ENCODE results near the gene SSBP4. TPM values are rescaled to one million over a fixed set of nuclear protein-coding genes. Genes with fewer than 3 reads are reported as not detected.

The SSBP4 gene
- total and polyA plus RNA-seq, 9 of the 15 experiments (the other 6 are each of a cell fraction or from before 2014, with no cell fraction given) = 1.1 to 189 (median 39.0) TPM

DNA sequence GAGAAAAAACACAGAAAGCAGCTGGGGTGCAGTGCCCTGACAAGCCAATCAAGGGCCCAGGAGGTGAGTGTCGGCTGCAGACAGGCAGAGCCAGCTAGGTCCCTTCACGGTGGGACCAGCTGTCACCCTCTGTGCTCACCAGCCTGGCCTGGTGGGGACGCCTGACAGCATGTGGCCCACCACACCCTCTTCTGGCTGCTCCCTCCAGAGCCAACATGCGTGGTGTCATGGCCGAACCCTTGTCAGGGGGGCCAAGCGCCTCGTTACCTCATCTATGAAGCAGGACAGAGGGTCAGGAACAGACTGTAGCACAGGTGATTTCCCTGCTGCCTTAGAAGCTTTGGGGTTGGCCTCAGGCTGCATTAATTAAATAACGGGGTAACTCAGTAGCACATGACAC, 58.8 kb downstream of the SSBP4 start (continued):
- TF ChIP-seq, protein P1, sequence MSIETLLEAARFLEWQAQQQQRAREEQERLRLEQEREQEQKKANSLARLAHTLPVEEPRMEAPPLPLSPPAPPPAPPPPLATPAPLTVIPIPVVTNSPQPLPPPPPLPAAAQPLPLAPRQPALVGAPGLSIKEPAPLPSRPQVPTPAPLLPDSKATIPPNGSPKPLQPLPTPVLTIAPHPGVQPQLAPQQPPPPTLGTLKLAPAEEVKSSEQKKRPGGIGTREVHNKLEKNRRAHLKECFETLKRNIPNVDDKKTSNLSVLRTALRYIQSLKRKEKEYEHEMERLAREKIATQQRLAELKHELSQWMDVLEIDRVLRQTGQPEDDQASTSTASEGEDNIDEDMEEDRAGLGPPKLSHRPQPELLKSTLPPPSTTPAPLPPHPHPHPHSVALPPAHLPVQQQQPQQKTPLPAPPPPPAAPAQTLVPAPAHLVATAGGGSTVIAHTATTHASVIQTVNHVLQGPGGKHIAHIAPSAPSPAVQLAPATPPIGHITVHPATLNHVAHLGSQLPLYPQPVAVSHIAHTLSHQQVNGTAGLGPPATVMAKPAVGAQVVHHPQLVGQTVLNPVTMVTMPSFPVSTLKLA (conservative IDR thresholded peaks at IDR 0.05) = no peak
- TF ChIP-seq GABPB1 (CRISPR knock-in tag; IDR thresholded peaks at IDR 0.05) = no peak
- TF ChIP-seq ZNF512 (tag; IDR thresholded peaks at IDR 0.05) = no peak
- no peak for TF ChIP-seq JUND (IDR thresholded peaks at IDR 0.05; ENCODE audit: borderline replicate concordance, low read depth, low read length)
- TF ChIP-seq JUND (tag; IDR thresholded peaks at IDR 0.05; ENCODE audit: borderline replicate concordance, low read depth, low read length) = no peak
- no peak for TF ChIP-seq NR2C1 (IDR thresholded peaks at IDR 0.05)
- TF ChIP-seq NR2C1 (tag; IDR thresholded peaks at IDR 0.05) = peak; percentile 81
- TF ChIP-seq MTA1 (IDR thresholded peaks at IDR 0.05; ENCODE audit: borderline replicate concordance) = no peak
- no peak for TF ChIP-seq KHSRP (IDR thresholded peaks at IDR 0.05)
- TF ChIP-seq HMGN3 (IDR thresholded peaks at IDR 0.05; ENCODE audit: borderline replicate concordance, extremely low read depth, insufficient read length, low read depth, low read length) = no peak
- TF ChIP-seq ZNF76 (CRISPR knock-in tag; IDR thresholded peaks at IDR 0.05; ENCODE audit: borderline replicate concordance) = peak; percentile 50; the same call in 1 of the 2 replicates
- no peak for TF ChIP-seq TEAD4 (IDR thresholded peaks at IDR 0.05; ENCODE audit: low read length)
- TF ChIP-seq TEAD4 (CRISPR knock-in tag; IDR thresholded peaks at IDR 0.05; ENCODE audit: borderline replicate concordance) = no peak
- TF ChIP-seq DACH1 (IDR thresholded peaks at IDR 0.05; ENCODE audit: partially characterized antibody) = no peak
- TF ChIP-seq ZNF449 (CRISPR knock-in tag; IDR thresholded peaks at IDR 0.05) = 0 out of 2 replicates have a peak, but pooled peaks have one; percentile 69
- 0 out of 2 replicates have a peak, but pooled peaks have one; percentile 43 for TF ChIP-seq GTF2A2 (tag; IDR thresholded peaks at IDR 0.05)
- TF ChIP-seq SUPT5H (IDR thresholded peaks at IDR 0.05) = no peak
- no peak for TF ChIP-seq CTBP1 (IDR thresholded peaks at IDR 0.05; ENCODE audit: borderline replicate concordance)
- TF ChIP-seq CREB1 (IDR thresholded peaks at IDR 0.05) = no peak
- TF ChIP-seq CREB1 (CRISPR knock-in tag; IDR thresholded peaks at IDR 0.05) = no peak

All from K562 (cell line).